ENCODE data around the gene FOXK1. TPM values are rescaled to one million over a fixed set of nuclear protein-coding genes. Genes with fewer than 3 reads are reported as not detected.

Gene FOXK1
- total RNA-seq, 1 donor from 2014 or later: 53.6 TPM

- H3K4me1 Mint-ChIP-seq (ENCODE audit: low read depth, unreplicated experiment): peaks cover 21% of the 10 kb centered on the region
- H3K4me3 Mint-ChIP-seq (ENCODE audit: unreplicated experiment): no peak overlapping the region
- Histone ChIP-seq H3K79me2 (ENCODE audit: insufficient read depth, low read length) (peaks cover 94% of the 10 kb centered on the region), H3K4me3 (ENCODE audit: insufficient read depth, low read depth, low read length) (no peak overlapping the region), H3K9ac (ENCODE audit: low read length) (no peak overlapping the region), H3K4me2 (ENCODE audit: low read length) (no peak overlapping the region), H3K27ac (ENCODE audit: low read depth, low read length) (no peak overlapping the region), H4K20me1 (ENCODE audit: insufficient read depth, low read length) (peaks cover 72% of the 10 kb centered on the region), H3K36me3 (ENCODE audit: insufficient read depth, low read length) (peaks cover 3% of the 10 kb centered on the region), H3K4me1 (ENCODE audit: insufficient read depth, low read length) (peaks cover 22% of the 10 kb centered on the region), H3K9me3 (ENCODE audit: insufficient read depth, low read depth, low read length) (no peaks in the 10 kb centered on the region), H2AFZ (ENCODE audit: low read depth, low read length) (no peak overlapping the region), H3K27me3 (ENCODE audit: insufficient read depth, low read length) (no peaks in the 10 kb centered on the region)
- no peak overlapping the region for H3K27ac Mint-ChIP-seq (ENCODE audit: unreplicated experiment)
- peaks cover 29% of the 10 kb centered on the region for H3K36me3 Mint-ChIP-seq (ENCODE audit: low read depth, unreplicated experiment)
- no peak for DNase-seq (ENCODE audit: low read depth)
- TF ChIP-seq, protein P1, sequence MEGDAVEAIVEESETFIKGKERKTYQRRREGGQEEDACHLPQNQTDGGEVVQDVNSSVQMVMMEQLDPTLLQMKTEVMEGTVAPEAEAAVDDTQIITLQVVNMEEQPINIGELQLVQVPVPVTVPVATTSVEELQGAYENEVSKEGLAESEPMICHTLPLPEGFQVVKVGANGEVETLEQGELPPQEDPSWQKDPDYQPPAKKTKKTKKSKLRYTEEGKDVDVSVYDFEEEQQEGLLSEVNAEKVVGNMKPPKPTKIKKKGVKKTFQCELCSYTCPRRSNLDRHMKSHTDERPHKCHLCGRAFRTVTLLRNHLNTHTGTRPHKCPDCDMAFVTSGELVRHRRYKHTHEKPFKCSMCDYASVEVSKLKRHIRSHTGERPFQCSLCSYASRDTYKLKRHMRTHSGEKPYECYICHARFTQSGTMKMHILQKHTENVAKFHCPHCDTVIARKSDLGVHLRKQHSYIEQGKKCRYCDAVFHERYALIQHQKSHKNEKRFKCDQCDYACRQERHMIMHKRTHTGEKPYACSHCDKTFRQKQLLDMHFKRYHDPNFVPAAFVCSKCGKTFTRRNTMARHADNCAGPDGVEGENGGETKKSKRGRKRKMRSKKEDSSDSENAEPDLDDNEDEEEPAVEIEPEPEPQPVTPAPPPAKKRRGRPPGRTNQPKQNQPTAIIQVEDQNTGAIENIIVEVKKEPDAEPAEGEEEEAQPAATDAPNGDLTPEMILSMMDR (IDR thresholded peaks at IDR 0.05; ENCODE audit: insufficient read depth, low read depth, low read length): no peak
- no peak for TF ChIP-seq EZH2 (IDR thresholded peaks at IDR 0.05; ENCODE audit: insufficient read depth, low read length)
- no peaks in the 10 kb centered on the region for H3K27me3 Mint-ChIP-seq (ENCODE audit: low read depth, unreplicated experiment)
- no peak for FAIRE-seq
- peaks cover 1% of the 10 kb centered on the region for H3K9me3 Mint-ChIP-seq (ENCODE audit: unreplicated experiment)
These were observed 40.2 kb downstream of the FOXK1 start for GRCh38 chr7:4722308-4722707.

- no peaks in the 10 kb centered on the region for H3K9me3 Mint-ChIP-seq (ENCODE audit: unreplicated experiment)
- no peak overlapping the region for H3K4me3 Mint-ChIP-seq (ENCODE audit: unreplicated experiment)
- peaks cover 94% of the 10 kb centered on the region for H3K79me2 ChIP-seq (ENCODE audit: insufficient read depth, low read length)
These were observed 41.0 kb downstream of the FOXK1 start for GRCh38 chr7:4722960-4723630.

More at GRCh38 chr7:4722960-4723630, 41.0 kb downstream of the FOXK1 start:
- Mint-ChIP-seq H3K36me3 (ENCODE audit: low read depth, unreplicated experiment) (peaks cover 25% of the 10 kb centered on the region), H3K27me3 (ENCODE audit: low read depth, unreplicated experiment) (no peaks in the 10 kb centered on the region), H3K27ac (ENCODE audit: unreplicated experiment) (no peak overlapping the region), H3K4me1 (ENCODE audit: low read depth, unreplicated experiment) (peaks cover 21% of the 10 kb centered on the region)
- Histone ChIP-seq H3K9me3 (ENCODE audit: insufficient read depth, low read depth, low read length) (no peaks in the 10 kb centered on the region), H3K4me3 (ENCODE audit: insufficient read depth, low read depth, low read length) (no peak overlapping the region), H3K4me2 (ENCODE audit: low read length) (no peak overlapping the region), H4K20me1 (ENCODE audit: insufficient read depth, low read length) (peaks cover 68% of the 10 kb centered on the region), H3K27ac (ENCODE audit: low read depth, low read length) (no peak overlapping the region), H2AFZ (ENCODE audit: low read depth, low read length) (no peak overlapping the region), H3K36me3 (ENCODE audit: insufficient read depth, low read length) (peaks cover 3% of the 10 kb centered on the region), H3K27me3 (ENCODE audit: insufficient read depth, low read length) (no peaks in the 10 kb centered on the region), H3K4me1 (ENCODE audit: insufficient read depth, low read length) (peaks cover 22% of the 10 kb centered on the region), H3K9ac (ENCODE audit: low read length) (no peak overlapping the region)
- DNase-seq (ENCODE audit: low read depth) (no peak), FAIRE-seq (no peak)
- TF ChIP-seq EZH2 (IDR thresholded peaks at IDR 0.05; ENCODE audit: insufficient read depth, low read length): no peak
- TF ChIP-seq, protein P1 (IDR thresholded peaks at IDR 0.05; ENCODE audit: insufficient read depth, low read depth, low read length): no peak
